ENCODE data around the gene SCN2B.

The SCN2B gene

GRCh38 chr11:118142809-118143208, 33.6 kb downstream of the SCN2B start:
- H3K9ac ChIP-seq (ENCODE audit: low read depth, low read length): no peak overlapping the region
- ATAC-seq (ENCODE audit: insufficient read depth, low read depth) (no peak; the same call in 2 of the 3 replicates), DNase-seq (no peak)
- H3K79me2 ChIP-seq (ENCODE audit: insufficient read depth, low read length): no peaks in the 10 kb centered on the region
- H3K4me3 ChIP-seq (ENCODE audit: low read depth in 1 of 2, low read length in 2 of 2): no peak overlapping the region
- H3K27me3 ChIP-seq (ENCODE audit: insufficient read depth, low read length, poor library complexity): peaks cover 58% of the 10 kb centered on the region
- H2AFZ ChIP-seq (ENCODE audit: low read depth, low read length): no peak overlapping the region
- peaks cover 6% of the 10 kb centered on the region for H3K4me1 ChIP-seq (ENCODE audit: insufficient read depth, low read length)
- H3K27ac ChIP-seq (ENCODE audit: low read length): no peak overlapping the region
- TF ChIP-seq EZH2 (IDR thresholded peaks at IDR 0.05; ENCODE audit: borderline replicate concordance, low read depth, low read length, severe bottlenecking) (no peak), CTCF (IDR thresholded peaks at IDR 0.05; ENCODE audit: borderline replicate concordance, extremely low read depth, low read length, poor library complexity, severe bottlenecking) (no peak)
- H3K36me3 ChIP-seq (ENCODE audit: insufficient read depth, low read length): no peaks in the 10 kb centered on the region
- no peaks in the 10 kb centered on the region for H3K9me3 ChIP-seq (ENCODE audit: insufficient read depth, low read length, severe bottlenecking)
- H3K4me2 ChIP-seq (ENCODE audit: insufficient read depth, low read length): no peak overlapping the region
- no peaks in the 10 kb centered on the region for H4K20me1 ChIP-seq (ENCODE audit: insufficient read depth, low read length)

- H3K9ac ChIP-seq (ENCODE audit: low read depth, low read length): no peak overlapping the region
- ATAC-seq (ENCODE audit: insufficient read depth, low read depth) (no peak), DNase-seq (no peak)
- no peaks in the 10 kb centered on the region for H3K79me2 ChIP-seq (ENCODE audit: insufficient read depth, low read length)
- no peak overlapping the region for H3K4me2 ChIP-seq (ENCODE audit: insufficient read depth, low read length)
- H2AFZ ChIP-seq (ENCODE audit: low read depth, low read length): no peak overlapping the region
- H3K36me3 ChIP-seq (ENCODE audit: insufficient read depth, low read length): no peaks in the 10 kb centered on the region
- no peak overlapping the region for H3K4me3 ChIP-seq (ENCODE audit: low read depth in 1 of 2, low read length in 2 of 2)
- no peaks in the 10 kb centered on the region for H3K9me3 ChIP-seq (ENCODE audit: insufficient read depth, low read length, severe bottlenecking)
- H4K20me1 ChIP-seq (ENCODE audit: insufficient read depth, low read length): no peaks in the 10 kb centered on the region
- H3K4me1 ChIP-seq (ENCODE audit: insufficient read depth, low read length): peaks cover 6% of the 10 kb centered on the region
- peaks cover 57% of the 10 kb centered on the region for H3K27me3 ChIP-seq (ENCODE audit: insufficient read depth, low read length, poor library complexity)
- no peak overlapping the region for H3K27ac ChIP-seq (ENCODE audit: low read length)
- TF ChIP-seq CTCF (IDR thresholded peaks at IDR 0.05; ENCODE audit: borderline replicate concordance, extremely low read depth, low read length, poor library complexity, severe bottlenecking) (no peak), EZH2 (IDR thresholded peaks at IDR 0.05; ENCODE audit: borderline replicate concordance, low read depth, low read length, severe bottlenecking) (no peak)
Observed at GRCh38 chr11:118142081-118142480, 34.4 kb downstream of the SCN2B start.

GRCh38 chr11:118139578-118139977, 36.9 kb downstream of the SCN2B start:
- no peak overlapping the region for H3K4me3 ChIP-seq (ENCODE audit: low read depth in 1 of 2, low read length in 2 of 2)
- no peaks in the 10 kb centered on the region for H3K9me3 ChIP-seq (ENCODE audit: insufficient read depth, low read length, severe bottlenecking)
- no peak for ATAC-seq (ENCODE audit: insufficient read depth, low read depth)
- no peak overlapping the region for H2AFZ ChIP-seq (ENCODE audit: low read depth, low read length)
- H3K27me3 ChIP-seq (ENCODE audit: insufficient read depth, low read length, poor library complexity): peaks cover 46% of the 10 kb centered on the region
- no peak overlapping the region for H3K4me2 ChIP-seq (ENCODE audit: insufficient read depth, low read length)
- H3K4me1 ChIP-seq (ENCODE audit: insufficient read depth, low read length): no peaks in the 10 kb centered on the region
- no peak overlapping the region for H3K9ac ChIP-seq (ENCODE audit: low read depth, low read length)
- no peaks in the 10 kb centered on the region for H3K36me3 ChIP-seq (ENCODE audit: insufficient read depth, low read length)
- H3K79me2 ChIP-seq (ENCODE audit: insufficient read depth, low read length): no peaks in the 10 kb centered on the region
- no peak for TF ChIP-seq EZH2 (IDR thresholded peaks at IDR 0.05; ENCODE audit: borderline replicate concordance, low read depth, low read length, severe bottlenecking)
- no peak for TF ChIP-seq CTCF (IDR thresholded peaks at IDR 0.05; ENCODE audit: borderline replicate concordance, extremely low read depth, low read length, poor library complexity, severe bottlenecking)
- H4K20me1 ChIP-seq (ENCODE audit: insufficient read depth, low read length): no peaks in the 10 kb centered on the region
- H3K27ac ChIP-seq (ENCODE audit: low read length): no peak overlapping the region
- DNase-seq: no peak

Data from DND-41 (cell line).